GM12801 (cell line): ENCODE results near the gene MUS81.

Experiments
- CTCF ChIP-seq: IDR thresholded peaks from one replicate; pipeline ENCODE4 v1.5.1; 2011; ENCODE audit warnings: control low read depth; ENCODE audit not compliant: insufficient read length; ENCODE audit errors: extremely low read depth

Gene MUS81

GRCh38 chr11:65850217-65851082, 9.8 kb upstream of the MUS81 start:
- TF ChIP-seq CTCF = no peak

GRCh38 chr11:65851083-65851579, 9.1 kb upstream of the MUS81 start:
- no peak for TF ChIP-seq CTCF

GRCh38 chr11:65851811-65852507, 8.3 kb upstream of the MUS81 start:
- TF ChIP-seq CTCF = no peak

- TF ChIP-seq CTCF = no peak
These were observed 7.6 kb upstream of the MUS81 start for GRCh38 chr11:65852508-65853245.

- no peak for TF ChIP-seq CTCF
These were observed 6.8 kb upstream of the MUS81 start for GRCh38 chr11:65853246-65853979.

GRCh38 chr11:65854161-65854592, 6.1 kb upstream of the MUS81 start:
- no peak for TF ChIP-seq CTCF
